IPS-18c (cell line): Measurements from ENCODE around the gene BACH1.
"Not testable (repeated sequence)": the region's sequence is repeated elsewhere in the genome, so short reads cannot be mapped to it uniquely, and the experiment has no call there.

Experiments
- H3K4me3 ChIP-seq: 2 replicates; pipeline ENCODE4 v1.7.0; 2013; ENCODE audit warnings: low read depth, mild to moderate bottlenecking, low read length, moderate library complexity; ENCODE audit not compliant: insufficient read depth
- H3K9me3 ChIP-seq: one replicate; pipeline ENCODE4 v1.6.1; 2013; ENCODE audit warnings: mild to moderate bottlenecking, low read length, moderate library complexity; ENCODE audit not compliant: control insufficient read depth, insufficient read depth

The BACH1 gene

GRCh38 chr21:29355043-29355710 is 56.5 kb downstream of the BACH1 start:
- H3K4me3 ChIP-seq, H3K9me3 ChIP-seq: not testable (repeated sequence)

- not testable (repeated sequence) for H3K4me3 ChIP-seq, H3K9me3 ChIP-seq
Observed at GRCh38 chr21:29356291-29356690, 57.6 kb downstream of the BACH1 start.

GRCh38 chr21:29356810-29357209 is 58.1 kb downstream of the BACH1 start:
- not testable (repeated sequence) for H3K4me3 ChIP-seq, H3K9me3 ChIP-seq

GRCh38 chr21:29359718-29360117 is 61.0 kb downstream of the BACH1 start:
- peaks cover 2% of the 10 kb centered on the region for H3K9me3 ChIP-seq

GRCh38 chr21:29360799-29361765 is 62.4 kb downstream of the BACH1 start:
- Histone ChIP-seq H3K9me3 (no peaks in the 10 kb centered on the region), H3K4me3 (no peak overlapping the region)

More at GRCh38 chr21:29359718-29360117, 61.0 kb downstream of the BACH1 start:
- no peak overlapping the region for H3K4me3 ChIP-seq

GRCh38 chr21:29362758-29363157 is 64.0 kb downstream of the BACH1 start:
- Histone ChIP-seq H3K9me3 (no peaks in the 10 kb centered on the region), H3K4me3 (no peak overlapping the region)

GRCh38 chr21:29365661-29366265 is 67.0 kb downstream of the BACH1 start:
- Histone ChIP-seq H3K4me3 (no peak overlapping the region), H3K9me3 (no peaks in the 10 kb centered on the region)

- no peak overlapping the region for H3K4me3 ChIP-seq
- no peaks in the 10 kb centered on the region for H3K9me3 ChIP-seq
Observed at GRCh38 chr21:29366532-29366931, 67.8 kb downstream of the BACH1 start.

- Histone ChIP-seq H3K4me3 (no peak overlapping the region), H3K9me3 (no peaks in the 10 kb centered on the region)
Observed at GRCh38 chr21:29367335-29367734, 68.6 kb downstream of the BACH1 start.

GRCh38 chr21:29368906-29369305 is 70.2 kb downstream of the BACH1 start:
- no peaks in the 10 kb centered on the region for H3K9me3 ChIP-seq
- no peak overlapping the region for H3K4me3 ChIP-seq

- Histone ChIP-seq H3K4me3 (no peak overlapping the region), H3K9me3 (no peaks in the 10 kb centered on the region)
Observed at GRCh38 chr21:29371464-29371863, 72.7 kb downstream of the BACH1 start.

GRCh38 chr21:29372063-29372802 is 73.5 kb downstream of the BACH1 start:
- Histone ChIP-seq H3K4me3 (no peak overlapping the region), H3K9me3 (no peaks in the 10 kb centered on the region)

- H3K4me3 ChIP-seq = no peak overlapping the region
- no peaks in the 10 kb centered on the region for H3K9me3 ChIP-seq
Observed at GRCh38 chr21:29374481-29374880, 75.8 kb downstream of the BACH1 start.

- Histone ChIP-seq H3K9me3 (no peaks in the 10 kb centered on the region), H3K4me3 (no peak overlapping the region)
Observed at GRCh38 chr21:29376556-29376955, 77.8 kb downstream of the BACH1 start.

- no peaks in the 10 kb centered on the region for H3K9me3 ChIP-seq
- H3K4me3 ChIP-seq = no peak overlapping the region
Observed at GRCh38 chr21:29377266-29377665, 78.5 kb downstream of the BACH1 start.

GRCh38 chr21:29378832-29379231 is 80.1 kb downstream of the BACH1 start:
- no peaks in the 10 kb centered on the region for H3K9me3 ChIP-seq
- no peak overlapping the region for H3K4me3 ChIP-seq

- H3K4me3 ChIP-seq = no peak overlapping the region
Observed at GRCh38 chr21:29379517-29380054, 80.9 kb downstream of the BACH1 start.

More at GRCh38 chr21:29379517-29380054, 80.9 kb downstream of the BACH1 start:
- H3K9me3 ChIP-seq = no peaks in the 10 kb centered on the region
